H9 (cell line): ENCODE data around the gene MGLL. TPM values are rescaled to one million over a fixed set of nuclear protein-coding genes. Genes with fewer than 3 reads are reported as not detected.

Source experiments
- DNase-seq: peaks from one replicate; pipeline ENCODE4 v3.0.0-alpha.2; 2017
- H2AFZ ChIP-seq: one replicate; pipeline ENCODE4 v1.6.1; 2013; ENCODE audit warnings: mild to moderate bottlenecking, low read length, control low read depth, moderate library complexity
- H2AK5ac ChIP-seq: 2 replicates; pipeline ENCODE4 v1.6.1; 2013; ENCODE audit warnings: low read length, control low read depth, mixed read lengths; ENCODE audit not compliant: insufficient read length
- H2BK120ac ChIP-seq: one replicate; pipeline ENCODE4 v1.6.1; 2013; ENCODE audit warnings: low read depth, mild to moderate bottlenecking, low read length, control low read depth, inconsistent platforms; ENCODE audit not compliant: poor library complexity, severe bottlenecking
- H2BK12ac ChIP-seq: 2 replicates; pipeline ENCODE4 v1.6.1; 2013; ENCODE audit warnings: low read length, control low read depth, mixed read lengths, low read depth; ENCODE audit not compliant: insufficient read length
- H2BK15ac ChIP-seq: 2 replicates; pipeline ENCODE4 v1.6.1; 2013; ENCODE audit warnings: low read depth, low read length, control low read depth
- H2BK20ac ChIP-seq: one replicate; pipeline ENCODE4 v1.6.1; 2013; ENCODE audit warnings: low read depth, mild to moderate bottlenecking, low read length, control low read depth, inconsistent platforms; ENCODE audit not compliant: poor library complexity, severe bottlenecking
- H2BK5ac ChIP-seq: 2 replicates; pipeline ENCODE4 v1.6.1; 2013; ENCODE audit warnings: low read length, control low read depth, mixed read lengths; ENCODE audit not compliant: insufficient read length
- H3K14ac ChIP-seq: 2 replicates; pipeline ENCODE4 v1.6.1; 2013; ENCODE audit warnings: low read length, control low read depth; ENCODE audit not compliant: insufficient read depth
- H3K18ac ChIP-seq: 2 replicates; pipeline ENCODE4 v1.6.1; 2013; ENCODE audit warnings: low read depth, mild to moderate bottlenecking, mixed read lengths, low read length, control low read depth; ENCODE audit not compliant: insufficient read length
- H3K23ac ChIP-seq: 2 replicates; pipeline ENCODE4 v1.6.1; 2013; ENCODE audit warnings: low read length, control low read depth, mixed read lengths, low read depth; ENCODE audit not compliant: insufficient read length
- H3K23me2 ChIP-seq: 2 replicates; pipeline ENCODE4 v1.6.1; 2013; ENCODE audit warnings: low read depth, mild to moderate bottlenecking, mixed read lengths, low read length, control low read depth; ENCODE audit not compliant: insufficient read length, poor library complexity, severe bottlenecking
- H3K27ac ChIP-seq: 2 replicates; pipeline ENCODE4 v1.5.1; 2013; ENCODE audit warnings: low read length, control low read depth, mixed read lengths, low read depth; ENCODE audit not compliant: insufficient read length
- H3K27me3 ChIP-seq: 2 replicates; pipeline ENCODE4 v1.6.1; 2013; ENCODE audit warnings: low read length, control low read depth, inconsistent platforms; ENCODE audit not compliant: insufficient read depth
- H3K4ac ChIP-seq: 2 replicates; pipeline ENCODE4 v1.6.1; 2013; ENCODE audit warnings: low read depth, mild to moderate bottlenecking, control low read depth, inconsistent platforms, low read length, moderate library complexity
- H3K4me1 ChIP-seq: 2 replicates; pipeline ENCODE4 v1.6.1; 2013; ENCODE audit warnings: low read length, control low read depth, inconsistent platforms; ENCODE audit not compliant: insufficient read depth
- H3K4me2 ChIP-seq: 2 replicates; pipeline ENCODE4 v1.6.1; 2013; ENCODE audit warnings: low read length, control low read depth, mixed read lengths; ENCODE audit not compliant: insufficient read length, insufficient read depth
- H3K56ac ChIP-seq: 2 replicates; pipeline ENCODE4 v1.6.1; 2013; ENCODE audit warnings: low read depth, mild to moderate bottlenecking, mixed read lengths, low read length, control low read depth; ENCODE audit not compliant: insufficient read length
- H3K79me1 ChIP-seq: 2 replicates; pipeline ENCODE4 v1.6.1; 2013; ENCODE audit warnings: low read depth, mild to moderate bottlenecking, moderate library complexity, low read length, control low read depth, inconsistent platforms; ENCODE audit not compliant: insufficient read depth, poor library complexity, severe bottlenecking
- H3K79me2 ChIP-seq: 2 replicates; pipeline ENCODE4 v1.6.1; 2013; ENCODE audit warnings: low read length, control low read depth, inconsistent platforms; ENCODE audit not compliant: insufficient read depth
- H3K9ac ChIP-seq: 2 replicates; pipeline ENCODE4 v1.6.1; 2013; ENCODE audit warnings: low read length, control low read depth, mixed read lengths; ENCODE audit not compliant: insufficient read length; ENCODE audit errors: extremely low read depth
- H3K9me3 ChIP-seq: one replicate; pipeline ENCODE4 v1.6.1; 2013; ENCODE audit warnings: low read depth, low read length, inconsistent platforms; ENCODE audit not compliant: control insufficient read depth
- H3T11ph ChIP-seq: one replicate; pipeline ENCODE4 v1.6.1; 2013; ENCODE audit warnings: mild to moderate bottlenecking, low read length, control low read depth, inconsistent platforms
- H4K20me1 ChIP-seq: one replicate; pipeline ENCODE4 v1.6.1; 2013; ENCODE audit not compliant: control insufficient read depth, insufficient read length, insufficient read depth
- H4K5ac ChIP-seq: 2 replicates; pipeline ENCODE4 v1.6.1; 2013; ENCODE audit warnings: low read depth, mild to moderate bottlenecking, mixed read lengths, low read length, control low read depth; ENCODE audit not compliant: insufficient read length
- H4K8ac ChIP-seq: replicated peaks from 2 replicates; pipeline ENCODE4 v1.6.1; 2013; ENCODE audit warnings: low read length, control low read depth, mixed read lengths, low read depth; ENCODE audit not compliant: insufficient read length
- H4K91ac ChIP-seq: 2 replicates; pipeline ENCODE4 v1.6.1; 2013; ENCODE audit warnings: low read depth, mild to moderate bottlenecking, moderate library complexity, mixed read lengths, low read length, control low read depth; ENCODE audit not compliant: insufficient read length
- H3K27ac Mint-ChIP-seq, 3 experiments: 2 replicates in 2 of 3; 3 replicates in 1 of 3; pipeline ENCODE4 v1.8.0; 2020 to 2021; ENCODE audit warnings: mixed read lengths in 3 of 3, mild to moderate bottlenecking in 1 of 3, moderate library complexity in 1 of 3
- H3K27me3 Mint-ChIP-seq: 2 replicates; pipeline ENCODE4 v1.8.0; 2021; ENCODE audit warnings: low read depth, mild to moderate bottlenecking, moderate library complexity, mixed read lengths
- H3K36me3 Mint-ChIP-seq, 3 experiments: 2 replicates in 2 of 3; 3 replicates in 1 of 3; pipeline ENCODE4 v1.8.0; 2020 to 2021; ENCODE audit warnings: low read depth in 3 of 3, mixed read lengths in 3 of 3; ENCODE audit not compliant: insufficient read depth in 1 of 3
- H3K4me1 Mint-ChIP-seq, 2 experiments: 2 replicates each; pipeline ENCODE4 v1.8.0; 2020; ENCODE audit warnings: mixed read lengths in 2 of 2
- H3K4me3 Mint-ChIP-seq, 2 experiments: 2 replicates in 1 of 2; 3 replicates in 1 of 2; pipeline ENCODE4 v1.8.0; 2020 to 2021; ENCODE audit warnings: mild to moderate bottlenecking in 2 of 2, mixed read lengths in 2 of 2, moderate library complexity in 1 of 2
- H3K9me3 Mint-ChIP-seq, 2 experiments: 2 replicates in 1 of 2; 3 replicates in 1 of 2; pipeline ENCODE4 v1.8.0; 2020; ENCODE audit warnings: mild to moderate bottlenecking in 2 of 2, mixed read lengths in 2 of 2, moderate library complexity in 1 of 2
- CTCF ChIP-seq: fragments of 200-600 bp; sonication (generic); conservative IDR thresholded peaks from 3 replicates; pipeline ENCODE4 v1.8.0; 2021; ENCODE audit warnings: antibody characterized with exemption, mild to moderate bottlenecking
- WGBS: extraction: QIAGEN DNeasy Blood & Tissue Kit; methylation state at CpG from one replicate; pipeline ENCODE4 v1.1.7; 2013; ENCODE audit warnings: missing lambda C conversion rate, low lambda C conversion rate, mixed read lengths; ENCODE audit not compliant: insufficient read length; ENCODE audit errors: extremely low coverage; 5-methylcytosine and 5-hydroxymethylcytosine counted together
- total RNA-seq: library from RNA; stranded (reverse); gene quantifications from 2 replicates; pipeline ENCODE4 v1.2.1, GENCODE V29; 2021

The MGLL gene
- total RNA-seq, 1 experiment from 2014 or later, result 0.11 TPM

DNA sequence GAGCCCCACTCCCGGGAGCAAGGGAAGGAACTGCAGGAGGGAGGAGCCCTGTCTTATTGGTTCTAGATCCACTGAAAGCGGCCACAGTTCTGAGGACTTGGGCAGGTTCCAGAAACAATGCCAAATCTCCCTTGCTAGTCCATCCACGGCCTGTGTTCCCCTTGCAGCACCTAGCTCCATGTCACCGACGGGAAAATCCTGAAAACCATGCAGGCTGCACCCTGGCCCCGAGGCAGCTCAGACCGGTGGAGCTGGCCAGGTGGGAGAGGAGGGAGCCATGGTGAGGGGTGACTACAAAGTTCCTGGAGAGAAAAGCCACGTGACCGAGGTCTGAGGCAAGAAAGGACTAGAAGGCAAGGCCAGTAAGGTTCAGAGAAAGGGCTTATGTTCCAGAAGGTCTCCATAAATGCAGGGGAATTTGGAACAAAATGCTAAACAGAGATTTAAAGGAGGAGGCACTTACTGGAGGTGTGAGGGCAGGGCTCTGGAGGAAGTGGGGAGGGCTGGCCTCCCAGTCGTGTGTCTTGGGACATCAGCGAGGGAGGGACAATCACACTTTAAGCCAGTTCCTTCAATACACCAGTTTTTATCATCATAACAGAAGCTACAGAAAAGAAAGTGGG, 5.4 kb downstream of the MGLL start:
- H4K91ac ChIP-seq, result no peak overlapping the region
- no peak overlapping the region for H2BK12ac ChIP-seq
- H2BK5ac ChIP-seq, result no peak overlapping the region
- H3K23me2 ChIP-seq, result no peaks in the 10 kb centered on the region
- H2AK5ac ChIP-seq, result no peak overlapping the region
- no peaks in the 10 kb centered on the region for H3K4me1 ChIP-seq
- no peak overlapping the region for H3K18ac ChIP-seq
- H2BK20ac ChIP-seq, result no peak overlapping the region
- WGBS, result no CpG with 5 or more reads among the region's 11 CpGs
- DNase-seq, result no peak
- Mint-ChIP-seq H3K4me3 (no peak overlapping the region), H3K4me1 (peaks cover 15 to 19% of the 10 kb centered on the region in 2 experiments), H3K36me3 (no peaks in the 10 kb centered on the region; a peak in 2 of 7 replicates), H3K27ac (no peak overlapping the region), H3K27me3 (peaks cover 43% of the 10 kb centered on the region), H3K9me3 (no peaks in the 10 kb centered on the region; a peak in 1 of 5 replicates)
- H3K9me3 ChIP-seq, result no peaks in the 10 kb centered on the region
- no peak overlapping the region for H3K14ac ChIP-seq
- H3T11ph ChIP-seq, result no peak overlapping the region
- no peaks in the 10 kb centered on the region for H4K20me1 ChIP-seq
- H4K5ac ChIP-seq, result no peak overlapping the region
- H3K23ac ChIP-seq, result no peak overlapping the region
- no peak overlapping the region for H2AFZ ChIP-seq
- no peak for TF ChIP-seq CTCF
- no peak overlapping the region for H2BK120ac ChIP-seq
- H3K4ac ChIP-seq, result no peak overlapping the region
- no peak overlapping the region for H3K9ac ChIP-seq
- H4K8ac ChIP-seq, result no peak overlapping the region
- no peak overlapping the region for H3K4me2 ChIP-seq
- H3K79me1 ChIP-seq, result no peaks in the 10 kb centered on the region
- no peak overlapping the region for H2BK15ac ChIP-seq
- no peak overlapping the region for H3K56ac ChIP-seq
- H3K79me2 ChIP-seq, result no peaks in the 10 kb centered on the region
- peaks cover 3% of the 10 kb centered on the region for H3K27me3 ChIP-seq
- H3K27ac ChIP-seq, result no peak overlapping the region
